Right cardiac atrium (tissue), 5 donors: ENCODE results near the gene LSM12. TPM values are rescaled to one million over a fixed set of nuclear protein-coding genes. Genes with fewer than 3 reads are reported as not detected.

ENCODE experiments used
- ATAC-seq, 2 donors: fragments of 200-7000 bp; cut with Tn5 transposase; one replicate each; pipeline versions ENCODE4 v1.8.0 to v1.9.1; 2020; ENCODE audit warnings: moderate library complexity in 2 of 2, mild to moderate bottlenecking in 1 of 2
- DNase-seq, 3 donors: peaks; one replicate each; pipeline ENCODE4 v3.0.0-alpha.2; 2020
- H3K27ac ChIP-seq: one replicate; pipeline ENCODE4 v1.5.1; 2013; ENCODE audit warnings: mild to moderate bottlenecking, low read length, control low read depth, moderate library complexity
- H3K27me3 ChIP-seq: one replicate; pipeline ENCODE4 v1.6.1; 2013; ENCODE audit not compliant: control insufficient read depth, insufficient read depth
- H3K4me1 ChIP-seq: one replicate; pipeline ENCODE4 v1.6.1; 2013; ENCODE audit warnings: low read length; ENCODE audit not compliant: control insufficient read depth, insufficient read depth
- H3K4me3 ChIP-seq: one replicate; pipeline ENCODE4 v1.5.1; 2013; ENCODE audit warnings: low read length, control low read depth
- H3K9me3 ChIP-seq: one replicate; pipeline ENCODE4 v1.6.1; 2013; ENCODE audit warnings: low read length; ENCODE audit not compliant: control insufficient read depth
- whole genome bisulfite sequencing: extraction: QIAGEN DNeasy Blood & Tissue Kit; methylation state at CpG from one replicate; pipeline ENCODE4 v1.1.7; 2013; 5-methylcytosine and 5-hydroxymethylcytosine counted together
- intact Hi-C, 4 donors: fragments of 100-400 bp; cut with DNase I; formaldehyde crosslinking; loops; one replicate each; pipeline versions ENCODE4 v1.11.0 to v1.14.0; 2022 to 2023
- polyA plus RNA-seq: library from polyadenylated mRNA; stranded (reverse); fragments of 200-250 nt; gene quantifications from one replicate; pipeline ENCODE4 v1.2.3, GENCODE V29; 2013
- total RNA-seq, 4 donors: library from RNA; stranded (reverse); fragmentation: NEBNext Ultra II Directional; extraction: Animal tissue kit (Norgen Biotek cat#: 25700); gene quantifications; one replicate each; pipeline ENCODE4 v1.2.1, GENCODE V29; 2021
- donor health status: healthy with polysubstance abuse.
- donor health status: DM: no; HTN: yes; CAD: no.
- donor health status: DM: no; HTN: no; CAD: no.
- donor health status: DM: no; HTN: yes; CAD: no; lungs with severe emphysema.
- donor health status: DM: yes; HTN: yes; CAD: no.

The LSM12 gene
- total and polyA plus RNA-seq, 5 donors = 35.0 to 54.9 (median 48.5) TPM

DNA sequence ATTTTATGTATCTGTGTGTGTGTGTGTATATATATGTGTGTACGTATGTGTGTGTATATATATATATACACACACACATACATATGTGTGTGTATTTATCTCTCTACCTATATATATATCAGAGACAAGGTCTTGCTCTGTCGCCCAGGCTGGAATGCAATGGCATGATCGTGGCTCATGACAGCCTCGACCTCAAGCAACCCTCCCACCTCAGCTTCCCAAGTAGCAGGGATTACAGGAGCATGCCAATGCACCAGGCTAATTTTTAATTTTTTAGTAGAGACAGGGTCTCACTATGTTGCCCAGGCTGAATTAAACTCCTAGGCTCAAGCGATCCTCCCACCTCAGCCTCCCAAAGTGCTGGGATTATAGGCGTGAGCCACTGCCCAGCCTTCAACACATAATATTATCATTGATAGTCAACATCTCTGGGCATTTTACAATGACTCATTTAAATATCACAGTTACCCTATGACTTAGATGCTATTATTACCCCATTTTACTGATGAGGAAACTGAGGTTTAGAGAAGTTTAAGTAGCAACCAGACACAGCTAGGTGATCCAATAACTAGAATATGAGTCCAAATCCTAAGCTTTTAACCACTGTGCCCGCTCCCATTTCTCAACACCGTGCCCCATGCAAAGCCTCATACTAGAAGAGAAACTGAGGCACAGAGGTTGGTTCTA is 28.4 kb upstream of the LSM12 start:
- Histone ChIP-seq H3K9me3 (no peaks in the 10 kb centered on the region), H3K4me3 (no peak overlapping the region), H3K27ac (peak overlapping the region; percentile 86), H3K27me3 (no peaks in the 10 kb centered on the region), H3K4me1 (peaks cover 19% of the 10 kb centered on the region)
- WGBS = 76% methylated on average over 8 of the region's 8 CpGs
- no peak for DNase-seq
- no peak for ATAC-seq
- intact Hi-C loops = no loop called here

DNA sequence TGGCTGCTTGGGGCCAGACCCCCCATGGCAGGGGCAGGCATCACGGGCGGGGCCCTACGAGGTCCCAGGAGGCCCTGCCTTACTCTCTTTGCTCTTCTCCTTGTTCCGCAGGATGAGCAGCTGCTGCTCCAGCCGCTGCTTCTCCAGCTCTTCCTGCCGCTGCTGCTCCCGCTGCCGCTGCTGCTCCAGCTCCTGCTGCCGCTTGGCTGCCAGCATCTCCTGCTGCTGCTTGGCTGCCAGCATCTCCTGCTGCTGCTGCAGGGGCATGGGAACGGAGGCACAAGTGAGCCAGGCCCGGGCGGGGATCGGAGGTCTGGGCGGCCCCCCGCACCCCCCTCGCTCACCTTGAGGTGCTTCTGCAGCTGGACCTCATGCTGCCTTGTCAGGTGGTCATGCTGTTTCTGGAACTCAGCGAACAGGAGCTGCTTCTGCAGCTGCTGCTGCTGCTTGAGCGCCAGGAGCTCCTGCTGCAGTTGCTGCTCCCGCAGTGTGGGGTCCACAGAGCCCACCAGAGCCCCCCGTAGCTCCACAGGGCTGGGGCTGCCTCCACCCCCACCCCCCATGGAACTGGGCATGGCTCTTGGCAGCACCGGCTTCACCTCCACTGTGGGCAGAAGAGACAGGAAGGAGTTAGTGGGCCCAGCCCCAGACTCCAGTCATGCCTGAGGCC is 26.9 kb upstream of the LSM12 start:
- Histone ChIP-seq H3K27ac (no peak overlapping the region), H3K27me3 (no peaks in the 10 kb centered on the region), H3K4me1 (peaks cover 19% of the 10 kb centered on the region), H3K9me3 (no peaks in the 10 kb centered on the region), H3K4me3 (no peak overlapping the region)
- ATAC-seq (no peak), DNase-seq (no peak)
- intact Hi-C loops = no loop called here
- 86% methylated on average over 21 of the region's 21 CpGs for WGBS

DNA sequence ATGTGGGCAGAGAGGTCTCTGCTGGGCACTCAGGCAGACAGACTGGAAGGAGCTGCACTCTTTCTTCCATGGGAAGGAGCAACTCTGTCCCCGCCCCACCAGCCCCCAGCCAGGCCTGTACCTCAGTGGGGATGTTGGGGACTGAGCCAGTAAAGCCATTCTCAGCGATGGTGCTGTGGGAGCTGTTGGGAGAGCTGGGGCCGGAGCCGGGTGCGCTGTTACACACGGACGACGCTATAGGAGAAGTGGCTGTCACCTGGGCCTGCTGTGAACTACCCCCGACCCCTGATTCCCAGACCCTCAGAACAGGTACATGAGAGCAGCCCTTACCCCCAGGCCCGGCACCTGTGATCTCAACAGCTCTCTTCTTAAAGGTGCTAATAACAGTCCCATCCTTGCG is 25.6 kb upstream of the LSM12 start:
- intact Hi-C loops = no loop called here
- no peak for ATAC-seq
- WGBS = 94% methylated on average over 11 of the region's 11 CpGs
- H3K4me1 ChIP-seq = peaks cover 11% of the 10 kb centered on the region
- H3K27me3 ChIP-seq = no peaks in the 10 kb centered on the region
- H3K27ac ChIP-seq = no peak overlapping the region
- DNase-seq = no peak
- no peaks in the 10 kb centered on the region for H3K9me3 ChIP-seq
- H3K4me3 ChIP-seq = no peak overlapping the region

DNA sequence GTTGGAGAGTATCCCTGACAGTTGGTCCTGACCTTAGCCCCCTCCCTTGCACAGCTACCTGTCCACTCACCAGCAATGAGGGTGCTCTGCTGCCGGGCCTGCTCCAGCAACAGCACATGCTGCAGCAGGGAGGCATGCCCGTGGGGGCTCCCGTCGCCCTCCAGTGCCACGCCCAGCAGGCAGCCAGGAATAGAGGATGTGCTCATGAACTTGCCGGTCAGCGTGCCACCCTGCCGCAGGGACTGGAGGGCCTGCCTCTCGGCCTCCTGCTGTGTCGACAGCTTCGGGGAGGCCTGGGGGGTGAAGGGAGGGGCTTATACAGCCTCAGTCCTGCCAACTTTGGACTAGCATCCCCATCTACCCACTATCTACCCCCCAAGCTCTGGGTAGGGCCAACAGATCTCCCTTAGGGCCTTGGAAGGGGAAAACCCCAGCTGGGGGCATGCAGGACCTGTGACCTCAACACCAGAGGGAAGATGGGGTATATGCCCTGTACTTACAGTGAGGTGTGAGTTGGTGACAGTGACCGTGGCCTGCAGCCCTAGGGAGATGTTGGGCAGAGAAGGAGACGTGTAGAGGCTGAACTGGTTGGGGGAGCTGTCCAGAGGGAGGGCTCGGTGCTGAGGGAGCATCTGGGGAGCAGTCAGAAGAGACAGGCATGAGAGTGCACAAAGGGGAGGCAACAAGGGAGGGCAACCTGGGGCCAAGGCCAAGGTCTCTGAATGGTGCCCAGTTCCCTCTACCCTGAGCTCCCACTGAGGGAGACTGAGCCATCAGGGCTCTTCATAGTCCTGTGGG is 24.9 kb upstream of the LSM12 start:
- intact Hi-C loops = no loop called here
- Histone ChIP-seq H3K4me3 (no peak overlapping the region), H3K9me3 (no peaks in the 10 kb centered on the region), H3K27me3 (no peaks in the 10 kb centered on the region), H3K4me1 (peaks cover 9% of the 10 kb centered on the region), H3K27ac (no peak overlapping the region)
- DNase-seq = no peak
- no peak for ATAC-seq
- 86% methylated on average over 14 of the region's 14 CpGs for WGBS

DNA sequence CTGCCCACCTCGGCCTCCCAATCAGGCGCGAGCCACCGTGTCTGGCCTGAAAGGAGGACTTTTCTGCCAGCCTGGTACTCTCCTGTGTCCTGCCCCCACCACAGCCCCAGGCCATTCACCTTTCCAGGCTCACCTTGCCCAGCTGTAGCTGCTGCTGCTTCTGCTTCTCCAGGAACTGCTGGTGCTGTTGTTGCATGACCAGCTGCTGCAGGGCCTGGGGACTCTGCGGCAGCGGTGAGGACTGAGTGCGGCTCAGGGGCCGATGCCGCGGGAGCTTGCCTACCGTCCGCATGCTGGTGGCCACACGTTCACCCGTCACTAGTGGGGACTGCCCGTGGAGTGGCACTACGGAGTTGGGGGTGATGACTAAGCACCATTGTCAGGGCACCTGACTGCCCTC is 21.8 kb upstream of the LSM12 start:
- no peaks in the 10 kb centered on the region for H3K4me1 ChIP-seq
- WGBS = 93% methylated on average over 16 of the region's 16 CpGs
- peak in 1 of 3 donors; percentile 23 for DNase-seq
- no peaks in the 10 kb centered on the region for H3K27me3 ChIP-seq
- no peaks in the 10 kb centered on the region for H3K9me3 ChIP-seq
- intact Hi-C loops = no loop called here
- no peak overlapping the region for H3K27ac ChIP-seq
- ATAC-seq = no peak
- no peak overlapping the region for H3K4me3 ChIP-seq

DNA sequence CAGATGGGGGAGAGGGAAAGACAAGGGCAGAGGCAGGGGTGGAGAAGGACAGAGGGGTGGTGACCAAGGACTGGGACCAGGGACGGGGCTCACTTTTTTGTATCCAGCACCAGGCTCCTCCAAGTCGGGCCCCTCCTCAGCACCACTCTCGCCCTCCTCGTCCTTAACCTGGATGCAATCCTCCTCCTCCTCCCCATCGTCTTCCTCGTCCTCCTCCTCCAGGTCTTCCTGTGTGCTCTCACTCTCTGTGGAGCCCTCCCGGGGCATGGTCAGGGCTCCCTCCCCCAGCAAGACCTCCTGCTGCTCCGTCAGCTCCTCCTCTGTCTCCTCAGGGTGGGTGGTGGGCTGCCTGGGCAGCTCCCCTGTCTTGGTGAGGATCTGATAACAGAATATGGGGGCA is 20.8 kb upstream of the LSM12 start:
- Histone ChIP-seq H3K4me1 (no peaks in the 10 kb centered on the region), H3K27me3 (no peaks in the 10 kb centered on the region), H3K9me3 (no peaks in the 10 kb centered on the region), H3K4me3 (no peak overlapping the region), H3K27ac (no peak overlapping the region)
- DNase-seq (peak in 1 of 3 donors; percentile 21), ATAC-seq (no peak)
- intact Hi-C loops = no loop called here
- 57% methylated on average over 7 of the region's 8 CpGs for WGBS

DNA sequence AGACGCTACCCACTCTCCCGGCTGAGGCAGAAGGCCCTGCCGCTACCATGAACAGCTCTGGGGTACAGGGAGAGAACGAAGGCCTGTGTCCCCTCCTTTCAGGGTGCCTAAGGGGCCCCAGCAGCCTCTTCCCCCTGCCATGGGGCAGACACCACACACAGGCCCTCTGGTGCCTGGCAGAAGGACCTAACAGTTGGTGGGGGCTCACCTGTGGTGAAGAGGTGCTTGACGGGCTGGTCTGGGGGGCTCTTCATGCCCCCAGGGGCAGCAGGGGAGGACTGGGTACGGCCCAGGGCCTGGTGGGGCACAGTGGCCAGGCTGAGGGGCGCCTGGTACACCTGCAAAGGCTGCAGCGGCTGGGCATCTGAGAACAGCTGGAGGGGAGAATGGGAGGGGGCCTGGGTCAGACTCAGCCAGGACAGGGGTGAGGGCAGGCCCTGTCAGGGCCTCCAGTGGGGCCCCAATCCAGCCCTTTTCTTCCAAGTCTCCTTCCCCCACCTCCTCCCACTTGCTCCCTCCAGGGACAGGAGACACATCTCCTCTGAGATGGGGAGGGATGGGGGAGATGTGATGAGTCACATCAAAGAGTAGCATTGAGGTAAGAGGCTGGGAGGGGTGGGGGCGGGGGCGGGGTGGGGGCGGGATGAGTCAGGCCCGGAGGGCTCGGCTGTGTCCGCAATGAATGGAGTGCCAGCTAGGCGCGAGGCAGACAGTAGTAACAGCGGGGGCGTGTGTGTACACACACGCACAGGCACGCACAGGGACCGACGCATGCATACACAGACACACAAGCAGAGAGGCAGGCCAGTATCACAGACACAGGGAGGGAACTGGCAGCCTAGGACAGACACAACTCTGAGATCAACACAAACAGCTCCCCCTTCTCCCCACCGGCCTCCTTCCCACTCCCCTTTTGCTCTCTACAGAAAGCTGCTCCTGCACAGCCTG is 20.2 kb upstream of the LSM12 start:
- Histone ChIP-seq H3K27ac (no peak overlapping the region), H3K27me3 (no peaks in the 10 kb centered on the region), H3K9me3 (no peaks in the 10 kb centered on the region), H3K4me3 (no peak overlapping the region), H3K4me1 (no peaks in the 10 kb centered on the region)
- ATAC-seq = peak in 1 of 2 donors; percentile 38
- WGBS = 51% methylated on average over 23 of the region's 23 CpGs
- DNase-seq = no peak
- intact Hi-C loops = no loop called here

DNA sequence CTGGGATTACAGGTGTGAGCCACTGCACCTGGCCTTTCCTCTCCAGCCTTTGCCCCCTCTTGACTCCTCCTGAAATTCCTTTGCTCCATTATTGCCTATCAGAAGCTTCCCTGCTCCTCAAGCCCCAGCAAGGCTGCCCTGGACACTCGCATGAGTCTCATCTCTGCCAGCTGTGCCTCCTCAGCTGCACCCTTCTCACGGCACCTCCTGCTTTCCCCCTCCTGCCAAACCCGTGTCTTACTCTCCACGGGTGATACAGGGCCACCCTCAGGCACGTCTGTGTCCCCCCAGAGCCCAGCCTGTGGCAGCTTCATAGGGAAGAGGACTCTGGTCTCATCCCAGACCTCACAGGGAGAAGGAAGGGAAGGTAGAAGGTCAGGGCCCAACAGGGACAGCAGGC is 19.4 kb upstream of the LSM12 start:
- no peaks in the 10 kb centered on the region for H3K4me1 ChIP-seq
- no peaks in the 10 kb centered on the region for H3K27me3 ChIP-seq
- intact Hi-C loops = no loop called here
- H3K4me3 ChIP-seq = no peak overlapping the region
- no peak overlapping the region for H3K27ac ChIP-seq
- WGBS = 68% methylated on average over 5 of the region's 5 CpGs
- no peaks in the 10 kb centered on the region for H3K9me3 ChIP-seq
- DNase-seq (peak in 1 of 3 donors; percentile 20), ATAC-seq (no peak)

DNA sequence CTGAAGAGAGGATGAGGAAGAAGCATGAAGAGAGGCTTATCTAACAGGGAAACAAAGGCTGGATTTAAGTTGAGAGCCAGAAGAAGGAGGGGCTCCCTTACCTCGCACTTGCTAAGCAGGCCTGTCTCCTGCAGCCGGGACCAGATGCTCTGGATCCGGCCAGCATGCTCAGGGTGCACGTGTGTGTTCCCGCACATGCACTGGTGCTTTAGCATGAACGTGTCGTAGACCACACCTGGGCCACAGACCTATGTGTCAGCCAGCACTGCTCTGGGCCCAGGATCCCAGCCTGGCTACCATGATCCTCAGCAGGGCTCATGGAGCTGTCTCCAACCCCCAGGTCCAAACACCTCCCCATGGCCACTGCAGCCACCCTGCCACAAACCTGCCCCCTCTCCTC is 18.4 kb upstream of the LSM12 start:
- intact Hi-C loops = no loop called here
- no peaks in the 10 kb centered on the region for H3K27me3 ChIP-seq
- H3K4me1 ChIP-seq = no peaks in the 10 kb centered on the region
- DNase-seq = peak in 1 of 3 donors; percentile 9
- H3K4me3 ChIP-seq = no peak overlapping the region
- no peaks in the 10 kb centered on the region for H3K9me3 ChIP-seq
- WGBS = 88% methylated on average over 7 of the region's 7 CpGs
- H3K27ac ChIP-seq = no peak overlapping the region
- ATAC-seq = no peak

DNA sequence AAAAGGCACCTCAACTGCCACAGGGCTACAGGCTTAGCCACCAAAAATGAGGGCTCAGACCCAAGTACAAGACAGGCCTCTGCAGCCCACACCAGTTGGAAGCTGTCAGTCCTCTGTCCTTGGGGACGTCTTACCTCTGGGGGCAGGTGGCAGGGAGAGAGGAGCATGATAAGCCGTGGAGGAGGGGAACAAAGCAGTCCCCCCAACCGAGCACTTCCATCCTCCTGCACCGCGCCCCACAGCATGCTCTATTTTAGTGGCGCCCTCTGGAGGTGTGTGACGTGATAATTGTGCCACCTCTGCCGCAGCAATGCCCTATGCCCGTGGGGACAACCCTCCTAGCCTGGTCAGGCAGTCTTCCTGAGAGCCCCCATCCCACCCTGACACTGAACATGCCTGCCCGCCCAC is 17.7 kb upstream of the LSM12 start:
- ATAC-seq (peak in 1 of 2 donors; percentile 3), DNase-seq (peak in 1 of 3 donors; percentile 30)
- Histone ChIP-seq H3K9me3 (no peaks in the 10 kb centered on the region), H3K4me1 (no peaks in the 10 kb centered on the region), H3K4me3 (no peak overlapping the region), H3K27me3 (no peaks in the 10 kb centered on the region), H3K27ac (no peak overlapping the region)
- intact Hi-C loops = no loop called here
- WGBS = 64% methylated on average over 10 of the region's 10 CpGs
